GM10248 (cell line): ENCODE data around the gene LRRFIP2.

ENCODE experiments used
- CTCF ChIA-PET: fragments of 300-600 bp; sonication (Branson Sonifier 250); formaldehyde crosslinking; extraction: SDS; loops from one replicate; lab custom pipeline; 2021; ENCODE audit warnings: antibody characterized with exemption; lab: Yijun Ruan, JAX
- POLR2A ChIA-PET: fragments of 350-650 bp; sonication (Branson Sonifier 250); formaldehyde crosslinking; extraction: SDS; loops from one replicate; lab custom pipeline; 2020; ENCODE audit warnings: antibody characterized with exemption; lab: Yijun Ruan, JAX
- DNase-seq: peaks from one replicate; pipeline ENCODE4 v3.0.0; 2012; ENCODE audit errors: extremely low spot score
- CTCF ChIP-seq: IDR thresholded peaks from 2 replicates; pipeline ENCODE4 v1.5.1; 2012; ENCODE audit warnings: mild to moderate bottlenecking, low read depth; ENCODE audit errors: extremely low read depth, missing control alignments, control extremely low read depth

Gene LRRFIP2

GRCh38 chr3:37039161-37039846, 135.1 kb downstream of the LRRFIP2 start:
- DNase-seq: no peak
- no peak for TF ChIP-seq CTCF
- POLR2A ChIA-PET: no interaction called here
- CTCF ChIA-PET: interaction anchor here (1.0 to 2.2 kb wide), 3 partner anchors 11 to 163 kb away, joined by 3 to 10 read pairs (median 3); no protein-coding TSS in a partner anchor

GRCh38 chr3:37037352-37037751, 137.0 kb downstream of the LRRFIP2 start:
- POLR2A ChIA-PET: no interaction called here
- no peak for DNase-seq
- CTCF ChIA-PET: interaction anchor here (0.9 to 2.2 kb wide), 3 partner anchors 8 to 27 kb away, joined by 3 to 10 read pairs (median 4); no protein-coding TSS in a partner anchor
- no peak for TF ChIP-seq CTCF

- ChIA-PET POLR2A (no interaction called here), CTCF (interaction anchor here (1.7 kb wide), 1 partner anchor 9 kb away, joined by 3 read pairs; no protein-coding TSS in a partner anchor)
- TF ChIP-seq CTCF: no peak
- DNase-seq: no peak
Measured at GRCh38 chr3:37032961-37033360, 141.4 kb downstream of the LRRFIP2 start.

- ChIA-PET POLR2A (interaction anchor here (0.9 kb wide), 1 partner anchor 40 kb away, joined by 3 read pairs; no protein-coding TSS in a partner anchor), CTCF (interaction anchor here (1.1 kb wide), 1 partner anchor 29 kb away, joined by 3 read pairs; no protein-coding TSS in a partner anchor)
- no peak for DNase-seq
- no peak for TF ChIP-seq CTCF
Measured at GRCh38 chr3:37031096-37031682, 143.2 kb downstream of the LRRFIP2 start.

- no peak for DNase-seq
- POLR2A ChIA-PET: interaction anchor here (0.7 to 0.9 kb wide), 2 partner anchors 16 to 39 kb away, joined by 3 to 9 read pairs; no protein-coding TSS in a partner anchor
- CTCF ChIA-PET: interaction anchor here (1.4 to 1.7 kb wide), 3 partner anchors 14 to 162 kb away, joined by 3 to 4 read pairs (median 3); no protein-coding TSS in a partner anchor
- TF ChIP-seq CTCF: no peak
Measured at GRCh38 chr3:37030588-37030987, 143.8 kb downstream of the LRRFIP2 start.

- TF ChIP-seq CTCF: no peak
- POLR2A ChIA-PET: interaction anchor here (0.6 to 0.7 kb wide), 2 partner anchors 15 to 91 kb away, joined by 5 to 9 read pairs; no protein-coding TSS in a partner anchor
- CTCF ChIA-PET: interaction anchor here (1.4 to 2.5 kb wide), 5 partner anchors 8 to 161 kb away, joined by 3 to 10 read pairs (median 4); no protein-coding TSS in a partner anchor
- DNase-seq: no peak
Measured at GRCh38 chr3:37029516-37030163, 144.7 kb downstream of the LRRFIP2 start.
